HEK293 (cell line): ENCODE results near the gene FAM240A.

Experiments used
- CTCF ChIA-PET: fragments of 350-600 bp; formaldehyde crosslinking; extraction: SDS; loops from one replicate; lab custom pipeline; 2021; ENCODE audit warnings: antibody characterized with exemption; lab: Yijun Ruan, JAX
- POLR2A ChIA-PET: fragments of 300-600 bp; formaldehyde crosslinking; extraction: SDS; loops from one replicate; lab custom pipeline; 2020; ENCODE audit warnings: antibody characterized with exemption, inconsistent platforms; lab: Yijun Ruan, JAX
- H3K27ac ChIP-seq: fragments of 200-500 bp; sonication (Bioruptor generic); 2 replicates; pipeline ENCODE4 v1.5.1; 2014; ENCODE audit warnings: low read depth, low read length, control low read depth, inconsistent platforms; ENCODE audit errors: extremely low read depth
- H3K36me3 ChIP-seq, 2 experiments: fragments of 200-500 bp in 1 of 2; sonication (Bioruptor generic) in 1 of 2; 1 replicate in 1 of 2; 2 replicates in 1 of 2; pipeline ENCODE4 v1.5.1; 2014 to 2017; ENCODE audit warnings: inconsistent platforms in 2 of 2, low read length in 2 of 2; ENCODE audit not compliant: control insufficient read depth in 2 of 2, insufficient read depth in 1 of 2
- H3K4me1 ChIP-seq: fragments of 200-500 bp; sonication (Bioruptor generic); 2 replicates; pipeline ENCODE4 v1.5.1; 2014; ENCODE audit warnings: mild to moderate bottlenecking, low read length, inconsistent platforms; ENCODE audit not compliant: control insufficient read depth, insufficient read depth
- H3K4me3 ChIP-seq: 2 replicates; pipeline ENCODE4 v1.5.1; 2011; ENCODE audit warnings: low read depth, mild to moderate bottlenecking, control low read depth, low read length, moderate library complexity
- H3K9me3 ChIP-seq: fragments of 200-500 bp; sonication (Bioruptor generic); 2 replicates; pipeline ENCODE4 v1.5.1; 2014; ENCODE audit warnings: low read depth, low read length, inconsistent platforms; ENCODE audit not compliant: control insufficient read depth, insufficient read depth
- BCL11B ChIP-seq: fragments of 450-650 bp; formaldehyde crosslinking; IDR thresholded peaks from 2 replicates; pipeline ENCODE4 v1.5.1; 2016; ENCODE audit warnings: low read depth, missing biosample characterization, missing genetic modification characterization
- HOXC10 ChIP-seq: sonication (generic); formaldehyde crosslinking; IDR thresholded peaks from 2 replicates; pipeline ENCODE4 v1.8.1; 2023; ENCODE audit warnings: mild to moderate bottlenecking, missing genetic modification reagents
- KLF1 ChIP-seq: fragments of 450-650 bp; formaldehyde crosslinking; IDR thresholded peaks from 2 replicates; pipeline ENCODE4 v1.5.1; 2016; ENCODE audit warnings: missing biosample characterization, missing genetic modification characterization
- KLF10 ChIP-seq: fragments of 450-650 bp; IDR thresholded peaks from 2 replicates; pipeline ENCODE4 v1.5.1; 2018; ENCODE audit warnings: missing biosample characterization, mild to moderate bottlenecking, missing genetic modification characterization
- KLF17 ChIP-seq: fragments of 450-650 bp; formaldehyde crosslinking; IDR thresholded peaks from 2 replicates; pipeline ENCODE4 v1.5.1; 2016; ENCODE audit warnings: missing biosample characterization, missing genetic modification characterization
- KLF8 ChIP-seq: fragments of 450-650 bp; formaldehyde crosslinking; IDR thresholded peaks from 2 replicates; pipeline ENCODE4 v1.5.1; 2016; ENCODE audit warnings: missing biosample characterization, missing genetic modification characterization
- ZBTB1 ChIP-seq: fragments of 450-650 bp; formaldehyde crosslinking; IDR thresholded peaks from 2 replicates; pipeline ENCODE4 v1.5.1; 2016; ENCODE audit warnings: missing biosample characterization, missing genetic modification characterization
- ZBTB17 ChIP-seq: fragments of 450-650 bp; formaldehyde crosslinking; IDR thresholded peaks from 2 replicates; pipeline ENCODE4 v1.5.1; 2016; ENCODE audit warnings: missing biosample characterization, missing genetic modification characterization
- ZBTB21 ChIP-seq: fragments of 450-650 bp; formaldehyde crosslinking; IDR thresholded peaks from 2 replicates; pipeline ENCODE4 v1.5.1; 2017; ENCODE audit warnings: missing biosample characterization, missing genetic modification characterization
- ZBTB44 ChIP-seq: fragments of 450-650 bp; IDR thresholded peaks from 2 replicates; pipeline ENCODE4 v1.5.1; 2018; ENCODE audit warnings: missing biosample characterization, mild to moderate bottlenecking, missing genetic modification characterization
- ZBTB7A ChIP-seq: fragments of 450-650 bp; formaldehyde crosslinking; IDR thresholded peaks from 2 replicates; pipeline ENCODE4 v1.5.1; 2016; ENCODE audit warnings: low read depth, missing biosample characterization, missing genetic modification characterization
- ZNF140 ChIP-seq: fragments of 450-650 bp; formaldehyde crosslinking; IDR thresholded peaks from 2 replicates; pipeline ENCODE4 v1.5.1; 2016; ENCODE audit warnings: missing biosample characterization, missing genetic modification characterization
- ZNF302 ChIP-seq: fragments of 450-650 bp; formaldehyde crosslinking; IDR thresholded peaks from 2 replicates; pipeline ENCODE4 v1.5.1; 2016; ENCODE audit warnings: missing biosample characterization, missing genetic modification characterization, low read depth
- ZNF335 ChIP-seq: fragments of 450-650 bp; formaldehyde crosslinking; conservative IDR thresholded peaks from 2 replicates; pipeline ENCODE4 v1.5.1; 2016; ENCODE audit warnings: missing biosample characterization, missing genetic modification characterization
- ZNF341 ChIP-seq: fragments of 450-650 bp; formaldehyde crosslinking; IDR thresholded peaks from 2 replicates; pipeline ENCODE4; 2016; ENCODE audit warnings: low read depth, missing biosample characterization, missing genetic modification characterization
- ZNF354C ChIP-seq: fragments of 450-650 bp; formaldehyde crosslinking; IDR thresholded peaks from 2 replicates; pipeline ENCODE4 v1.5.1; 2016; ENCODE audit warnings: missing biosample characterization, missing genetic modification characterization, low read depth, borderline replicate concordance
- ZNF394 ChIP-seq: fragments of 450-650 bp; formaldehyde crosslinking; IDR thresholded peaks from 2 replicates; pipeline ENCODE4 v1.5.1; 2016; ENCODE audit warnings: missing biosample characterization, missing genetic modification characterization, mild to moderate bottlenecking, moderate library complexity, borderline replicate concordance
- ZNF48 ChIP-seq: fragments of 450-650 bp; formaldehyde crosslinking; IDR thresholded peaks from 2 replicates; pipeline ENCODE4 v1.5.1; 2016; ENCODE audit warnings: missing biosample characterization, missing genetic modification characterization
- ZNF488 ChIP-seq: fragments of 450-650 bp; formaldehyde crosslinking; IDR thresholded peaks from 2 replicates; pipeline ENCODE4 v1.5.1; 2016; ENCODE audit warnings: missing biosample characterization, missing genetic modification characterization
- ZNF624 ChIP-seq: fragments of 450-650 bp; formaldehyde crosslinking; IDR thresholded peaks from 2 replicates; pipeline ENCODE4 v1.5.1; 2017; ENCODE audit warnings: missing biosample characterization, missing genetic modification characterization
- ZNF654 ChIP-seq: fragments of 450-650 bp; formaldehyde crosslinking; IDR thresholded peaks from 2 replicates; pipeline ENCODE4 v1.5.1; 2016; ENCODE audit warnings: low read depth, missing biosample characterization, missing genetic modification characterization
- ZNF777 ChIP-seq: fragments of 450-650 bp; formaldehyde crosslinking; IDR thresholded peaks from 2 replicates; pipeline ENCODE4 v1.5.1; 2017; ENCODE audit warnings: missing biosample characterization, missing genetic modification characterization, borderline replicate concordance
- ZNF791 ChIP-seq: fragments of 450-650 bp; formaldehyde crosslinking; IDR thresholded peaks from 2 replicates; pipeline ENCODE4 v1.5.1; 2016; ENCODE audit warnings: missing biosample characterization, missing genetic modification characterization
- ZSCAN16 ChIP-seq: fragments of 450-650 bp; formaldehyde crosslinking; IDR thresholded peaks from 2 replicates; pipeline ENCODE4 v1.5.1; 2016; ENCODE audit warnings: missing biosample characterization, missing genetic modification characterization
- TF ChIP-seq, protein P1 (sequence below): fragments of 450-650 bp; formaldehyde crosslinking; IDR thresholded peaks from 2 replicates; pipeline ENCODE4 v1.5.1; 2017; ENCODE audit warnings: missing biosample characterization, missing genetic modification characterization
- TF ChIP-seq, protein P2 (sequence below): fragments of 450-650 bp; formaldehyde crosslinking; IDR thresholded peaks from 2 replicates; pipeline ENCODE4 v1.5.1; 2016; ENCODE audit warnings: missing biosample characterization, missing genetic modification characterization
- TF ChIP-seq, protein P3 (sequence below): fragments of 450-650 bp; formaldehyde crosslinking; IDR thresholded peaks from 2 replicates; pipeline ENCODE4 v1.5.1; 2016; ENCODE audit warnings: missing biosample characterization, missing genetic modification characterization
- TF ChIP-seq, protein P4 (sequence below): fragments of 450-650 bp; formaldehyde crosslinking; optimal IDR thresholded peaks from 2 replicates; pipeline ENCODE3; 2016; ENCODE audit warnings: missing biosample characterization, mild to moderate bottlenecking, missing genetic modification characterization

The FAM240A gene

GRCh38 chr3:46595819-46596314 is 16.5 kb upstream of the FAM240A start:
- Histone ChIP-seq H3K9me3 (no peaks in the 10 kb centered on the region), H3K27ac (no peak overlapping the region), H3K36me3 (no peaks in the 10 kb centered on the region), H3K4me3 (no peak overlapping the region), H3K4me1 (no peaks in the 10 kb centered on the region)
- TF ChIP-seq BCL11B (tag by site-specific recombination) (no peak), ZBTB1 (tag by site-specific recombination) (no peak), ZNF302 (tag by site-specific recombination) (no peak), ZBTB7A (tag by site-specific recombination) (no peak), ZBTB44 (tag by site-specific recombination) (no peak), ZSCAN16 (no peak), KLF10 (tag by site-specific recombination) (no peak), ZNF394 (tag by site-specific recombination) (no peak), ZNF335 (tag by site-specific recombination) (no peak), ZNF654 (tag by site-specific recombination) (no peak), KLF1 (no peak), ZNF791 (tag by site-specific recombination) (no peak), ZNF341 (tag by site-specific recombination) (no peak), ZNF624 (tag by site-specific recombination) (no peak), ZNF354C (no peak), ZNF140 (tag by site-specific recombination) (no peak)
- TF ChIP-seq, protein P1, sequence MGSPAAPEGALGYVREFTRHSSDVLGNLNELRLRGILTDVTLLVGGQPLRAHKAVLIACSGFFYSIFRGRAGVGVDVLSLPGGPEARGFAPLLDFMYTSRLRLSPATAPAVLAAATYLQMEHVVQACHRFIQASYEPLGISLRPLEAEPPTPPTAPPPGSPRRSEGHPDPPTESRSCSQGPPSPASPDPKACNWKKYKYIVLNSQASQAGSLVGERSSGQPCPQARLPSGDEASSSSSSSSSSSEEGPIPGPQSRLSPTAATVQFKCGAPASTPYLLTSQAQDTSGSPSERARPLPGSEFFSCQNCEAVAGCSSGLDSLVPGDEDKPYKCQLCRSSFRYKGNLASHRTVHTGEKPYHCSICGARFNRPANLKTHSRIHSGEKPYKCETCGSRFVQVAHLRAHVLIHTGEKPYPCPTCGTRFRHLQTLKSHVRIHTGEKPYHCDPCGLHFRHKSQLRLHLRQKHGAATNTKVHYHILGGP (tag by site-specific recombination): no peak
- TF ChIP-seq, protein P2, sequence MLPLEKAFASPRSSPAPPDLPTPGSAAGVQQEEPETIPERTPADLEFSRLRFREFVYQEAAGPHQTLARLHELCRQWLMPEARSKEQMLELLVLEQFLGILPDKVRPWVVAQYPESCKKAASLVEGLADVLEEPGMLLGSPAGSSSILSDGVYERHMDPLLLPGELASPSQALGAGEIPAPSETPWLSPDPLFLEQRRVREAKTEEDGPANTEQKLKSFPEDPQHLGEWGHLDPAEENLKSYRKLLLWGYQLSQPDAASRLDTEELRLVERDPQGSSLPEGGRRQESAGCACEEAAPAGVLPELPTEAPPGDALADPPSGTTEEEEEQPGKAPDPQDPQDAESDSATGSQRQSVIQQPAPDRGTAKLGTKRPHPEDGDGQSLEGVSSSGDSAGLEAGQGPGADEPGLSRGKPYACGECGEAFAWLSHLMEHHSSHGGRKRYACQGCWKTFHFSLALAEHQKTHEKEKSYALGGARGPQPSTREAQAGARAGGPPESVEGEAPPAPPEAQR: no peak
- POLR2A ChIA-PET: no interaction called here
- CTCF ChIA-PET: interaction anchor here (0.5 kb wide), 1 partner anchor 1205 kb away, joined by 7 read pairs; no protein-coding TSS in a partner anchor

DNA sequence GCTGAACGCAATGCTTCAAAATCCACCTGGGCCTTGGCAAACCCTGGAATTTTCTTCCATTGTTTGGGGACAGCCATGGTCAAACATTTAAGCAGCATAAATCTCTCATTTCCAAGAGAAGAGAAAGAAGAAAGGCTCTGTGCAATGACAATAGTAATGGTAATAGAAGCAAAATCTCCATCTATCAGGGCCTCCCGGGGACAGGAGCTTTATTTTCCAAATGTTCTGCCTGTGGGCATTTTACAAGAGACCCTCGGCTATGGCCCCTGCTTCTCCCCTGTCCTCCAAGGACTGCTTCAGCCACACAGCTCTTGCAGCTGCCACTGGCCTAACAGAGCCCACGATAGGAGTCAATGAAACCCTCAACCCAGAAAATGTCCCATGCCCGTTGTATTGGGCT is 12.7 kb upstream of the FAM240A start:
- CTCF ChIA-PET: interaction anchor here (1.0 kb wide), 1 partner anchor 111 kb away, joined by 9 read pairs; no protein-coding TSS in a partner anchor
- TF ChIP-seq ZBTB7A (tag by site-specific recombination) (no peak), KLF8 (tag by site-specific recombination) (no peak), ZNF488 (tag by site-specific recombination) (no peak), ZBTB17 (tag by site-specific recombination) (no peak), ZNF777 (tag by site-specific recombination) (no peak), ZBTB21 (tag by site-specific recombination) (no peak), ZNF302 (tag by site-specific recombination) (no peak), ZNF48 (tag by site-specific recombination) (no peak), HOXC10 (no peak), KLF17 (tag by site-specific recombination) (no peak)
- TF ChIP-seq, protein P3, sequence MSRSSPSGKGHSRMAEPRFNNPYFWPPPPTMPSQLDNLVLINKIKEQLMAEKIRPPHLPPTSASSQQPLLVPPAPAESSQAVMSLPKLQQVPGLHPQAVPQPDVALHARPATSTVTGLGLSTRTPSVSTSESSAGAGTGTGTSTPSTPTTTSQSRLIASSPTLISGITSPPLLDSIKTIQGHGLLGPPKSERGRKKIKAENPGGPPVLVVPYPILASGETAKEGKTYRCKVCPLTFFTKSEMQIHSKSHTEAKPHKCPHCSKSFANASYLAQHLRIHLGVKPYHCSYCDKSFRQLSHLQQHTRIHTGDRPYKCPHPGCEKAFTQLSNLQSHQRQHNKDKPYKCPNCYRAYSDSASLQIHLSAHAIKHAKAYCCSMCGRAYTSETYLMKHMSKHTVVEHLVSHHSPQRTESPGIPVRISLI (tag by site-specific recombination): no peak
- TF ChIP-seq, protein P4, sequence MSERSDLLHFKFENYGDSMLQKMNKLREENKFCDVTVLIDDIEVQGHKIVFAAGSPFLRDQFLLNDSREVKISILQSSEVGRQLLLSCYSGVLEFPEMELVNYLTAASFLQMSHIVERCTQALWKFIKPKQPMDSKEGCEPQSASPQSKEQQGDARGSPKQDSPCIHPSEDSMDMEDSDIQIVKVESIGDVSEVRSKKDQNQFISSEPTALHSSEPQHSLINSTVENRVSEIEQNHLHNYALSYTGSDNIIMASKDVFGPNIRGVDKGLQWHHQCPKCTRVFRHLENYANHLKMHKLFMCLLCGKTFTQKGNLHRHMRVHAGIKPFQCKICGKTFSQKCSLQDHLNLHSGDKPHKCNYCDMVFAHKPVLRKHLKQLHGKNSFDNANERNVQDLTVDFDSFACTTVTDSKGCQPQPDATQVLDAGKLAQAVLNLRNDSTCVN (tag by site-specific recombination): no peak

More for the DNA sequence above, 12.7 kb upstream of the FAM240A start:
- no peaks in the 10 kb centered on the region for H3K4me1 ChIP-seq
- H3K4me3 ChIP-seq: no peak overlapping the region
- no peaks in the 10 kb centered on the region for H3K36me3 ChIP-seq
- H3K9me3 ChIP-seq: no peaks in the 10 kb centered on the region
- H3K27ac ChIP-seq: no peak overlapping the region
- POLR2A ChIA-PET: no interaction called here
